ENCODE measurements around the gene FZR1.
"Not testable (repeated sequence)": the region's sequence is repeated elsewhere in the genome, so short reads cannot be mapped to it uniquely, and the experiment has no call there.

The FZR1 gene

DNA sequence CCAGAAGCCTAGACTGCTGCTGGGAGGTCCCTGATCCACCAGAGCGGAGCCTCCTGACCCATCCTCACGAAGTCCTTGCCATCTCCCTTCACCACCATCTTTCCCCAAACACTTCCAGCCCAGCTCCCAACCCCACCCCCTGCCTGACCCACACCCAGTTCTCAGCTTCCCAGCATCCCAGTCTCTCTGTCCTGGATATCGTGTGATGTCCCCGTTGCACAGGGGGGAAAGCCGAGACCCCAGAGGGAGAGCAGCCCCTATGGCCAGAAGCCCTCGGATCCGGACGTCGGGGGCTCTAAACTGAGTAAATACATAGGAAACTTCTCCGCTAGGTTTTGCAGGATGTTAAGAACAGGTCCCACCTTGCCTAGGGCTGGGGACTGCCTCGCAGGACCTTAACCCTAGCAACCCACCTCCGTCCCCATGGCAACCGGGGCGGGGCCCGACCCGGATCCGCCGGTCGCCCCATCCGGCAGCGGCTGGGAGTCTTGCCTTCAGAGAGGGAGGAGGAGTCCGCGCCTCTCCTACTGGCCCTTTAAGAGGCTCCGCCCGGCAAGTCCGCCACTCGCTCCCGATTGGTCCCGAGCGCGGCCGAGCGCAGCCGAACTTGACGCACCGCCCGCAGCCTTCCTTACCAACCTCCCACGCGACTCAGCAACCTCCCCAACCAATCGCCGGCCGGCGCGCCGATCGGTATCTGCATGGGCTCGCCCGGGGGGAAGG lies 66.2 kb downstream of the FZR1 start:
- peak; percentile 99 for DNase-seq (ENCODE audit: low read depth in 2 of 2)

DNA sequence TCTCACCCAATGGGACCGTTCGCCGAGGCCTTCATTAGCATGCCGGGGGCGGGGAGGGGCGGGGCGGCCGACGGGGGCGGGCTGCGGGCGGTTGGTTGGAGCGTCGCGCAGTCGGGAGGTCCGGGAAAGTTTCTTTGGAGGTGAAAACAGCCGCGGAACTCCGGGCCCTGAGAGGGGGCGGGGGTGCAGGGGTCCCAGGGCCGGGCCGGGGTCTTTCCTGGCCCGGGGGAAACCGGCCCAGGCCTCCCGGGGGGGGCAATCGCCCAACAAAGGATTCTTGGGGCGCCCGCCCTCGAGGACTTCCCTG lies 66.7 kb downstream of the FZR1 start, which contains the start of gene HMG20B:
Gene HMG20B, plus strand, starts transcription at position 90 of the 307 bp plus-strand sequence. CDS start 366 bp downstream, outside the sequence.
- DNase-seq (ENCODE audit: low read depth in 2 of 2) = no peak

DNA sequence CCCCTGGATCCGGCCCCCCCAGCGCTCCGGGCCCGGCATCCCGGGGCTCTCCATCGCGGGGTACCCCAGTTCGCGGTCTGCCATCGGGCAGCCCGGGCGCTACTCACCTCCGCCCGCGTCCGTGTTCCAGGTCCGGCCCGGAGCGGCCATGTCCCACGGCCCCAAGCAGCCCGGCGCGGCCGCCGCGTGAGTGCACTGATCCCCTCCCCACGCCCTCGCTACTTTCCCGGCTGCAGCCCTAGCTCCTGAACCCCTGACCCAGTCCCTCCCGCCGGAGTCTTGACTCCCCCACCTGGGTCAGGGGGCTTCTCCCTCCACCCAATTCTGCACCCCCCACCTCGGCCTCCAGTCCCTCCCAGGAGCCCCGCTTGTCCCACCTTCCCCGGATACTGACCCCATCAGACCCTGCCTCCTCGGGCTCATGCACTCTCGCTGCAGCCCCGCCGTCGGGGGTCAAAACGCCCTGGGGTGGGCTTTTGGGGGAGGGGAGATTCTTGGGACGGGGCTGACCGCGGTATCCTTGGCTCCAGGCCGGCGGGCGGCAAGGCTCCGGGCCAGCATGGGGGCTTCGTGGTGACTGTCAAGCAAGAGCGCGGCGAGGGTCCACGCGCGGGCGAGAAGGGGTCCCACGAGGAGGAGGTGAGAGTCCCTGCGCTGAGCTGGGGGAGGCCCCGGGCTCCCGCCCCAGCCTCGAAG lies 67.2 kb downstream of the FZR1 start:
- no peak for DNase-seq (ENCODE audit: low read depth in 2 of 2)

DNA sequence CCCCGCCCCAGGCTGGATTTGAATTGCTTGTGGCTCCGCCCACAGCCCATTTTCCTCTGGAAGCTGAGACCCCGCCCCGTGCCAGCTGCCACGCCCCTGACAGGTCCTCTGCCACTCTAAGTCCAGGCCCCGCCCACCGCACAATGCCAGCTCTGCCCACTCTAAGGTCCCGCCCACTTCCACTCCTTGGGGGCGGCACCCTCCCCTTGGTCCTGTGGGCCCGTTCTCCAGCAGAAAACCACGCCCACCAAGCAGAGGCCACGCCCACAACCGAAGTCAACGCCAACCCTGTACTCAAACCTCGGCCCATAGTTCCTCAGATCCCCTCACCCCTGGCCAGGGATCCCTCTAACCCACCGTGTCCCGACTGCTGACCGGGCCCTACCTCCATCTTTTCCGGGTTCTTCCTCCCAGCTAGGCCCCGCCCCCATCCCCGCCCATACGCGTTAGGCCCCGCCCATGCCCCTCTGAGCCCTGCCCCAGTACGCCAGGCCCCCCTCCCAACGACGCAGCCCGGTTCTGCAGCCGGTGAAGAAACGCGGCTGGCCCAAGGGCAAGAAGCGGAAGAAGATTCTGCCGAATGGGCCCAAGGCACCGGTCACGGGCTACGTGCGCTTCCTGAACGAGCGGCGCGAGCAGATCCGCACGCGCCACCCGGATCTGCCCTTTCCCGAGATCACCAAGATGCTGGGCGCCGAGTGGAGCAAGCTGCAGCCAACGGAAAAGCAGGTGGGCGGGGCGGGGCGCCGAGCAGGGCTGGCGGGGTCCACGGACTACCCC lies 67.9 kb downstream of the FZR1 start:
- peak; percentile 71 to 75 for DNase-seq (ENCODE audit: low read depth in 2 of 2)

DNA sequence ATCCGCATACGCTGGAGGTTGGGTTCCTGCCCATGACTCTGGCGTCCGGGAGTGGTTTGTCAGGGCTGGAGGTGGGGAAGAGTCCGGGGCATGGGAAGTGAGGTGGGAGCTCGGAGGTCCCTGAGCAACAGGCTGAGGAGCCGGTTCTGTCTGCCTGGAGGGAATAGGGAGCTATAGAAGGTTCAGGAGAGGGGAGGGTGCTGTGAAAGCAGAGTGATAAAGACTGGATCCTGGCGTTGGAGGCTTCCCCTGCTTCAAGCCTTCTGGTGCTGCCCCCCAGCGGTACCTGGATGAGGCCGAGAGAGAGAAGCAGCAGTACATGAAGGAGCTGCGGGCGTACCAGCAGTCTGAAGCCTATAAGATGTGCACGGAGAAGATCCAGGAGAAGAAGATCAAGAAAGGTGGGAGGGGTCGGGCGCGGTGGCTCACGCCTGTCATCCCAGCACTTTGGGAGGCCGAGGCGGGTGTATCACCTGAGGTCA lies 69.2 kb downstream of the FZR1 start:
- no peak for DNase-seq (ENCODE audit: low read depth in 2 of 2)

DNA sequence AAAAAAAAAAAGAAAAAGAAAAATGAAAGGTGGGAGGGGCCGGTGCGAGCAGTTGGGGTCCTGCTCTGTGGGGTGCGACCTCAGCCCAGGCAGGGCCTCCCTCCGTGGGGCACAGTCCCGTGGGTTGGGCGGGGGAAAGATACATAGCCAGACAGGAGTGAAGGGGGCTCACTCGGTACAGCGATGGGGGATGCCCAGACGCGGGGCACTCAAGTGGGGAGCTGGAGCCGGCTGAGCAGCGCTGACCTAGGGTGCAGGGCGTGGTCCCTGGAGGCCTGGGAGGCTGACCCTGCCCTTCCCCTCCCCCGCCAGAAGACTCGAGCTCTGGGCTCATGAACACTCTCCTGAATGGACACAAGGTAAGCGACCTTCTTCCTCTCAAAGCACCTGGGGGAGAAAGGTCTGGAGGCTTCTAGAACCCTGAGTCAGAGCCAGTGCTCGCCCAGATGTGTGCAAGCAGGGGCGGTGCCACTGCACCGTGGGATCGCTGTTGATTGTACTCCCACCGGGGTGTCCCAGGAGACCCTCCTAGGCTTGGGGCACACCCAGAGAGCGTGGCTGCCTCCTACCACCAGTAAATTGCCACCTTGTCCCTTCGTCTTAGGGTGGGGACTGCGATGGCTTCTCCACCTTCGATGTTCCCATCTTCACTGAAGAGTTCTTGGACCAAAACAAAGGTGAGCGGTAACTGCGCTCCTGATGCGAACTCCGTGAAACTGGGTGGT lies 70.0 kb downstream of the FZR1 start:
- no peak for DNase-seq (ENCODE audit: low read depth in 2 of 2)

DNA sequence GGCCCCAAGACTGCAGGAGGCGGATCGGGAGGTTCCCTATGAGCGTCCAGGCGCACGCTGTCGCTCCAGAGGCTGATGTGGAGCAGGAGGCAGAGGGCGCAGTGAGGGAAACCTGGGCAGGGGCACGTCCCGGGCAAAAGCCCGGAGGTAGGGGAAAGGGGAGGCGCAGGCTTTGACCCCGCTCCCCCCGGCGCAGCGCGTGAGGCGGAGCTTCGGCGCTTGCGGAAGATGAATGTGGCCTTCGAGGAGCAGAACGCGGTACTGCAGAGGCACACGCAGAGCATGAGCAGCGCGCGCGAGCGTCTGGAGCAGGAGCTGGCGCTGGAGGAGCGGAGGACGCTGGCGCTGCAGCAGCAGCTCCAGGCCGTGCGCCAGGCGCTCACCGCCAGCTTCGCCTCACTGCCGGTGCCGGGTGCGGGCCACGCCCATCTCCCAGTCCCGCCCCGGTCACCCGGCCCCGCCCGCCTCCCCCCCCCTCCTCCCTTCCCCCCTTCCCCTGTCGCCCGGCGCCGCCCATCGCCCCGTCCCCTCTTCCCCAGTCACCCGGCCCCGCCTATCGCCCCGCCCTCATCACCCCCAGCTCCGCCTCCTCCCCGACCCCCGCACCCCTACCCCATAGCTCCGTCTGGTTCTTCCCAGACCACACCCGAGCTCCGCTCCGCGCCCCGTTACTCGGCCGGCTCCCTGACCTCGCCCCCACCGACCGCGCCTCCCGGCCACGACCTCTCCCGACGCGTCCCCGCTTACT lies 70.8 kb downstream of the FZR1 start:
- peak; percentile 33 to 50 for DNase-seq (ENCODE audit: low read depth in 2 of 2)

DNA sequence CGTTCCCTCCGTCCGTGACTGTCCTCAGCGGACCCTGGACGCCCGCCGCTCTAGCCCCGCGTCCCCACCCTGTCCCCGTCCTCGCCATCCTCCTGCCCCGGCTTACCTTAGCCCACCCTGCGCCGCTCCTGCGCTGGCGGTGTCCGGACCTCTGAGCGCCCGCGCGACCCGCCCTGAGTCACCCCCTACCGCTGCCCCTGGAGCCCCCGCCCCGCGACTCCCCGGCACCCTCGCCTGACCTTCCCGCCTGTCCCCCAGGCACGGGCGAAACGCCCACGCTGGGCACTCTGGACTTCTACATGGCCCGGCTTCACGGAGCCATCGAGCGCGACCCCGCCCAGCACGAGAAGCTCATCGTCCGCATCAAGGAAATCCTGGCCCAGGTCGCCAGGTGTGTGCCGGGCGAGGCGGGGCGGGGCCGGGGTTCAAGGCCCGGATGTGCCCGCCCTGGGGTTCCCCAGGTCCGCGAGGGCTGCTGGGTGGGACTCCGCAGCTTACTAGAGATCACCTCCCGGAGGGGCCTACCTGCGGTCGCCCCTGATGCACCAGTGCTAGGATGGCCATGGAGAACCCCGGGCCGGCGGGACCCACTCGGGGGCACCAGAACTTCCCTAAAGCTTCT lies 71.7 kb downstream of the FZR1 start:
- no peak for DNase-seq (ENCODE audit: low read depth in 2 of 2)

DNA sequence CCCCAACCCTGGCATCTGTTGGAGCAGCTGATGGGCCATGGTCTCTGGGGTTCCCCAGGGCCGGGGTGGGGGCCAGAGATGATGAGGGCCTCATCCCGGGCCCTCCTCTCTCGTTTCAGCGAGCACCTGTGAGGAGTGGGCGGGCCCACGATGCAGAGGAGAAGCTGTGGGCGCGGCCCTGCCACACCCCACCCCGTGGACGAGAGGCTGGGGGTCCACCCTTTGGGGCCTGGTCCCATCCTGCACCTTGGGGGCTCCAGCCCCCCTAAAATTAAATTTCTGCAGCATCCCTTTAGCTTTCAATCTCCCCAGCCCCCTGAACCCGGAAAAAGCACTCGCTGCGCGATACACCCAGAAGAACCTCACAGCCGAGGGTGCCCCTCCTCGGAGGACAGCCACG lies 72.3 kb downstream of the FZR1 start:
- DNase-seq (ENCODE audit: low read depth in 2 of 2) = no peak

DNA sequence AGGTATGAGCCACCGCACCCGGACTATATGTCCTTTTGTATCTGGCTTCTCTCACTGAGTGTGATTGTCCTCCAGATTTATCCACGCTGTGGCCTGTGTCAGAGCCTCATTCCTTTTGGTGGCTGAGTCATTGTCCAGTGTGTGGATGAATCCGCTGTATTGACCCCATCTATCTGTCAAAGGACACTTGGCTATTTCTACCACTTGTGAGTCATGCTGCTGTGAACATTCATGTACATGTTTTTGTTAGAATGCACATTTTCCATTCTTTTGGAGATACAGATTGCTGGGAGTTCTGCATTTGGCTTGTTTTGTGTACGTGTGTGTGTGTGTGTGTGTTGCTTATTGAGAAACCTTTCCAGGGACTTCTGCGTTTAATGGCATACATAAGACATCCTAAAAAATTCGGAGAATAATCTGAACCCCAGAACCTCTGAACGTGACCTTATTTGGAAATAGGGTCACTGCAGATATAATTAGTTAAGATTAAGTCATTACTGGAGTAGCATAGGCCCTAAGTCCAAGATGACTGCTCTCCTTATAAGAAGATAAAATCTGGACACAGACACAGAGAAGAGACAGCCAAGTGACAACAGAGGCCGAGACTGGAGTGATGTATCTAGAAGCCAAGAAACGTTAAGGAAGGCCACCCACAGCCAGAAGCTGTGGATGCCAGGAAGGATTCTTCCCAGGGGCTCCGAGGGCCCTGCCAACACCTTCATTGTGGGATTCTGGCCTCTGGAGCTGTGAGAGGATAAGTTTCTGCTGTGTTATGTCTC lies 74.2 kb downstream of the FZR1 start:
- peak; percentile 42 to 44 for DNase-seq (ENCODE audit: low read depth in 2 of 2)

DNA sequence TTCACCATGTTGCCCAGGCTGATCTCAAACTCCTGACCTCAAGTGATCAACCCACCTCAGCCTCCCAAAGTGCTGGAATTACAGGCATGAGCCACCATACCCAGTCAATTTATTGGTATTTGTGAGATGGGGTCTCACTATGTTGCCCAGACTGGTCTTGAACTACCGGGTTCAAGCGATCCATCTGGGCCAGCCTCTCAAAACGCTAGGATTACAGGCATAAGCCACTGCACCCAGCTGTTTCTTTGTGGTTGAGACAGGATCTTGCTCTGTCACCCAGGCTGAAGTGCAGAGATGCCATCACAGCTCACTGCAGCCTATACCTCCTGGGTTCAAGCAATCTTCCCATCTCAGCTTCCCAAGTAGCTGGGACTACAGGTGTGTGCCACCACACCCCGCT lies 75.7 kb downstream of the FZR1 start:
- not testable (repeated sequence) for DNase-seq (ENCODE audit: low read depth in 2 of 2)

DNA sequence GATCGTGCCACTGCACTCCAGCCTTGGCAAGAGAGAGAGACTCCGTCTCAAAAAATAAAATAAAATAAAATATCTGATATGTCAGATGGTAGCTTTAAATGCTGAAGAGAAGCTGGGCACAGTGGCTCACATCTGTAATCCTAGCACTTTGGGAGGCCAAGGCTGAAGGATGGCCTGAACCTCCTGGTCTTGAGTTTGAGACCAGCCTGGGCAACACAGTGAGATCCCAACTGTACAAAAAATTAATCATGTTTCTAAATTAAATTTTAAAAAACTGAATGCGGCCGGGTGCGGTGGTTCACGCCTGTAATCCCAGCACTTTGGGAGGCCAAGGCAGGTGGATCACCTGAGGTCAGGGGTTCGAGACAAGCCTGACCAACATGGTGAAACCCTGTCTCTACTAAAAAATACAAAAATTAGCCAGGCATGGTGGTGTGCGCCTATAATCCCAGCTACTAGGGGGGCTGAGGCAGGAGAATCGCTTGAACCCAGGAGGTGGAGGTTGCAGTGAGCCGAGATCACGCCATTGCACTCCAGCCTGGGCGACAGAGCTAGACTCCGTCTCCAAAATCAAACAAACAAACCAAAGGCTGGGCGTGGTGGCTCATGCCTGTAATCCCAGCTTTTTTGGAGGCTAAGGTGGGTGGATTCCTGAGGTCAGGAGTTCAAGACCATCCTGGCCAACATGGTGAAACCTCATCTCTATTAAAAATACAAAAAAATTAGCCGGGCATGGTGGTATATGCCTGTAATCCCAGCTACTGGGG lies 78.1 kb downstream of the FZR1 start:
- DNase-seq (ENCODE audit: low read depth in 2 of 2) = not testable (repeated sequence)

DNA sequence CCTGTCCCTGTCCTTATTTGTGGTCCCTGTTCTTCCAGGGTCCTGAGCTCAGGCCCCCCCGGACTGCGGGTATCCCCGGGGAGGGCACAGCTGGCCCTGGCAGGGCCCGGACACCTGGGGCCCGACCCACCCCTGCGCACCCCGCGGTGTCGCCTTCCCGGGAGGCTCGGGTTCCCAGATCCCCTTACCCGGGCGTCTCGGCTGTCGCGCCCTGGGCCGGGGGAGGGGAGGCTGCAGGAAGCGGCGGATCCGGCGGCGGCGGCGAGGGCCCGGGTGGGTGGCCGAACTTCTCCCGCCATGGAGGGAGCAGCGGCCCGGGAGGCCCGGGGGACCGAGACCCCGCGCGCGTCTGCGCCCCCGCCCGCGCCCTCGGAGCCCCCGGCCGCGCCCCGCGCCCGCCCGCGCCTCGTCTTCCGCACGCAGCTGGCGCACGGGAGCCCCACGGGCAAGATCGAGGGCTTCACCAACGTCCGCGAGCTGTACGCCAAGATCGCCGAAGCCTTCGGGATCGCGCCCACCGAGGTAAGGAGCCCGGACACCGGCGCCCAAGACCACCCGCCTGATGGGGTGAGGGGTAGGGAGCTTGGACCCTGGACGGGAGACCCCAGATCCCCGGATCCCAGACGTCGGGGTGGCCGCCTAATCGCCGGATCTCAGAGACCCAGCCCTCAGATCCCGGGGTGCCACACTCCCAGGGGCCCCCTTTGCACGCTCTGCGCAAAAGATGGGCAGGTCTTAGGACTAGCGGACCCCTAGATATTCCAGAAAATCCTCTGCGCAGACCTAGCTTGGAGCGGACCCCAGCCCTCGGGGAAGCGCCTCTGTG lies 79.4 kb downstream of the FZR1 start, which contains the start of gene GIPC3:
Gene GIPC3, plus strand, starts transcription at position 178 of the 826 bp plus-strand sequence. Its CDS starts 120 bp downstream, at position 298.
- no peak for DNase-seq (ENCODE audit: low read depth in 2 of 2)

DNA sequence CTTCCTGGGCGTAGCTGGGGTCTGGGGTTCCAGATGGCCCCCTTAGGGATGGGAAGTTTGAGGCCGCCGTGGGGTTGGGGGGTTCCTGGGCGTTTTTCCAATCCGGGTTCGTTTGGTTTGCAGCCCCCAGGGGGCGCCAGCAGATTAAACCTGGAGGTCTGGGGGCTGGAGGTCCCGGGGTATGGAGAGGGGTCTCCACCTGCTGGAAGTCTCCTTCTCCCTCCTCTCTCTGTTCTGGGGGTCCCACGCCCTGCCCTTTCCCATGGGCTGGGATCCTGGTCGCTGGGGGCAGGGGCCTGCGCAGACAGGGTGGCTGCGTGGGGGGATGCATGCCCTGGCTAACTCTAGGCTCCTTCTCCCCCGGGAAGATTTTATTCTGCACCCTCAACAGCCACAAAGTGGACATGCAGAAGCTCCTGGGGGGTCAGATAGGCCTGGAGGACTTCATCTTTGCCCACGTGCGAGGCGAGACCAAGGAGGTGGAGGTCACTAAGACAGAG lies 80.1 kb downstream of the FZR1 start:
- no peak for DNase-seq (ENCODE audit: low read depth in 2 of 2)

DNA sequence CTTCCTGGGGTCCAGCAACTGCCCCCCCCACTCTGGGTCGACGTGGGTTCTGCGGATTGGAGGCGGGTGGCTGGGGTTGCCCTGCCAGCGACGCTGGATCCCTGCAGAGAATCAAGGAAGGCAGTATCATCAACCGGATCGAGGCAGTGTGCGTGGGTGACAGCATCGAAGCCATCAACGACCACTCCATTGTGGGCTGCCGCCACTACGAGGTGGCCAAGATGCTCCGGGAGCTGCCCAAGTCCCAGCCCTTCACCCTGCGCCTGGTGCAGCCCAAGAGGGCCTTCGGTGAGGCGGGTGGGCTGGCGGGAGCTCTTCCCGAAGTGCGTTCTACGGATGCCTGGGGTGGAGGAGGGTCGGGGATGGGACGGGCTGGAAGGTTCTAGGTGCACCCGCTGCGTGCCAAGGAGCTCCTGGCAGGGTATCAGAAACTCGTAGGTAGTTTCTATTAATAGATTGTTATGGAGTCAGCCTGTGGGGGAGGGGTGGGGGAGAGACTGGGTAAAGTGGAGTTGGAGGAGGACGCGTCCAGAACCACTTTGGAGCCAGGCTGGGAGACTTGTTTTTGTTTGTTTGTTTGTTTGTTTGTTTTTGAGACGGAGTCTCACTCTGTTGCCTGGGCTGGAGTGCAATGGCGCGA lies 80.7 kb downstream of the FZR1 start:
- no peak for DNase-seq (ENCODE audit: low read depth in 2 of 2)

Measured in fibroblast of skin of left quadriceps (primary cell).